NCI-H82 (cell line): ENCODE measurements around the gene NRF1.

Experiments used
- DNase-seq: peaks from one replicate; lab custom pipeline; 2025; lab: John Stamatoyannopoulos, UW

NRF1 gene

GRCh38 chr7:129804111-129804889 is 192.8 kb downstream of the NRF1 start:
- DNase-seq, result no peak

DNA sequence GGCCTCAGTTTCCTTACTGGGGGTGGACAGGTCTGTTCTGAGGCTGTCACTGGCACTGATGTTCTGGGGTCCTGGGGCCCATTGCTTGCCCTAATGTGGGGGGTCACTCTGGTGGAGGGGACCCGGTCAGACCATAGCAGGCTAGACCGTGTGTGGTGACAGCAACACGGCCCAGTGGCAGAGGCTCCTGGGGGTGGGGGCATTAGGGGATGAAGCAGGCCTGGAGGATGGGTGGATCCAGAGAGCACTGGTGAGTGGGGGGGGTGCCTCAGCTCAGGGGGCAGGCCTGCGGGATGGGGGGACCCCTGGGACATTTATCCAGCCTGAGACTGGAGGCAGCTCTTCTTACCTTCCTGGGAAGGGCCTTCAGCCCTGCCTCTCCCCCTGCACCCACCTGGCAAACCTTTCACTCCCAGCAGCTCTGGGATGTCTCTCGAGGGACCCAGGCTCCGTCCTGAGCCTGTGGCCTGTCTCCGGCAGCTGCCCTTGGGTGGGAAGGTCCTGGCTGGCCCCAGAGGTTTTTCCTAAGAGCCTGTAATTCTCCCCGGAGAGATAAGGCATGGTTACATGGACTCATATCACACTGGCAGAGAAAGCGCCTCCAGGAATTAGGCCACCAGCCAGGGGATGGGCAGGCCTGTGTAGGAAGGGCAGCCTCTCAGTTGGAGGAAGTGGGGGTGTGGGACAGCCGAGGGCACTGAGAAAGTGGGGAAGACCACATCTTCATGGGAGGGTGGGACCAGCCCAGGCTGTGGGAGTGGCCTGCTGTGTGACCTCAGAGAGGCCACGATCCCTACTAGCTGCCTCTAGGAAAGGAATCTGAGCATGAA is 193.6 kb downstream of the NRF1 start:
- DNase-seq, result no peak
